NCI-H1105 (cell line): ENCODE results near the gene PPAN.

Experiments
- DNase-seq: peaks from one replicate; lab custom pipeline; 2025; lab: John Stamatoyannopoulos, UW

PPAN gene

GRCh38 chr19:10141479-10141878 lies 35.3 kb downstream of the PPAN start:
- no peak for DNase-seq

- no peak for DNase-seq
These were observed 35.8 kb downstream of the PPAN start for GRCh38 chr19:10141973-10142372.

GRCh38 chr19:10142701-10143375 lies 36.7 kb downstream of the PPAN start:
- no peak for DNase-seq

- DNase-seq, result no peak
These were observed 37.5 kb downstream of the PPAN start for GRCh38 chr19:10143681-10144080.

- no peak for DNase-seq
These were observed 38.2 kb downstream of the PPAN start for GRCh38 chr19:10144361-10144760.

- no peak for DNase-seq
These were observed 38.9 kb downstream of the PPAN start for GRCh38 chr19:10145031-10145430.

GRCh38 chr19:10146142-10146541 lies 40.0 kb downstream of the PPAN start:
- no peak for DNase-seq

- no peak for DNase-seq
These were observed 43.3 kb downstream of the PPAN start for GRCh38 chr19:10149427-10149826.

GRCh38 chr19:10151521-10151920 lies 45.4 kb downstream of the PPAN start:
- no peak for DNase-seq

GRCh38 chr19:10152100-10152499 lies 45.9 kb downstream of the PPAN start:
- no peak for DNase-seq

- DNase-seq, result no peak
These were observed 49.7 kb downstream of the PPAN start for GRCh38 chr19:10155839-10156238.

GRCh38 chr19:10158071-10158470 lies 51.9 kb downstream of the PPAN start:
- no peak for DNase-seq

- DNase-seq, result no peak
These were observed 52.3 kb downstream of the PPAN start for GRCh38 chr19:10158485-10158884.

GRCh38 chr19:10159610-10160009 lies 53.4 kb downstream of the PPAN start:
- DNase-seq, result no peak
